C1 segment of cervical spinal cord (tissue), 14 donors: Measurements from ENCODE around the gene FREY1.
A peak's percentile ranks its signal among the peaks of the same experiment; 100 is the strongest.

ENCODE experiments used
- DNase-seq, 14 donors: peaks; one replicate each; lab custom pipeline; 2025; lab: John Stamatoyannopoulos, UW

The FREY1 gene

GRCh38 chr11:45928535-45929215 is 21.6 kb upstream of the FREY1 start:
- DNase-seq: no peak

GRCh38 chr11:45927684-45928413 is 20.8 kb upstream of the FREY1 start:
- DNase-seq: no peak

- DNase-seq: no peak
These were observed 20.2 kb upstream of the FREY1 start for GRCh38 chr11:45927332-45927683.

GRCh38 chr11:45926536-45927331 is 19.7 kb upstream of the FREY1 start:
- no peak for DNase-seq

GRCh38 chr11:45926001-45926401 is 18.9 kb upstream of the FREY1 start:
- DNase-seq: no peak

- DNase-seq: no peak
These were observed 18.5 kb upstream of the FREY1 start for GRCh38 chr11:45925550-45925949.

- DNase-seq: no peak
These were observed 17.9 kb upstream of the FREY1 start for GRCh38 chr11:45924927-45925326.

- no peak for DNase-seq
These were observed 17.2 kb upstream of the FREY1 start for GRCh38 chr11:45924036-45924915.

- no peak for DNase-seq
These were observed 15.5 kb upstream of the FREY1 start, which contains the start of gene LARGE2 for GRCh38 chr11:45922425-45923082. TSS of gene LARGE2 (plus strand) at chr11:45922656. CDS start at chr11:45922883, 227 bp downstream.

- DNase-seq: no peak
These were observed 14.7 kb upstream of the FREY1 start for GRCh38 chr11:45921561-45922424.

GRCh38 chr11:45920531-45921477 is 13.7 kb upstream of the FREY1 start:
- DNase-seq: no peak

- no peak for DNase-seq
These were observed 12.9 kb upstream of the FREY1 start for GRCh38 chr11:45919806-45920530.

GRCh38 chr11:45918962-45919675 is 12.0 kb upstream of the FREY1 start:
- no peak for DNase-seq

GRCh38 chr11:45918331-45918941 is 11.4 kb upstream of the FREY1 start:
- peak in 12 of 14 donors; percentile 44 to 82 (median 74) for DNase-seq

GRCh38 chr11:45917623-45918330 is 10.7 kb upstream of the FREY1 start, which contains the start of gene PEX16:
TSS of gene PEX16 (minus strand) at chr11:45917877. CDS start at chr11:45917811, 66 bp downstream.
- peak; percentile 45 to 97 (median 93) for DNase-seq

GRCh38 chr11:45917286-45917622 is 10.2 kb upstream of the FREY1 start:
- DNase-seq: no peak
